GM18519 (cell line): Measurements from ENCODE around the gene SHC4.
A peak's percentile ranks its signal among the peaks of the same experiment; 100 is the strongest.

Experiments used
- ATAC-seq: cut with Tn5 transposase; IDR thresholded peaks from one replicate; pipeline ENCODE4 v1.9.1; 2021; ENCODE audit warnings: mild to moderate bottlenecking, moderate library complexity; ENCODE audit not compliant: unreplicated experiment, low FRiP score

SHC4 gene

GRCh38 chr15:48889925-48890324 lies 73.8 kb downstream of the SHC4 start:
- ATAC-seq, result no peak

GRCh38 chr15:48888836-48889235 lies 74.9 kb downstream of the SHC4 start:
- ATAC-seq, result no peak

- ATAC-seq, result no peak
Observed at GRCh38 chr15:48888191-48888590, 75.5 kb downstream of the SHC4 start.

- no peak for ATAC-seq
Observed at GRCh38 chr15:48887144-48887543, 76.6 kb downstream of the SHC4 start.

- ATAC-seq, result no peak
Observed at GRCh38 chr15:48883699-48884098, 80.0 kb downstream of the SHC4 start.

GRCh38 chr15:48880070-48880634 lies 83.6 kb downstream of the SHC4 start:
- ATAC-seq, result no peak

- ATAC-seq, result peak; percentile 84
Observed at GRCh38 chr15:48877630-48878595, 85.8 kb downstream of the SHC4 start, which contains the start of gene EID1. Gene EID1, plus strand, starts transcription at chr15:48878134. Its CDS starts 43 bp downstream, at chr15:48878177.

GRCh38 chr15:48876057-48876456 lies 87.7 kb downstream of the SHC4 start:
- no peak for ATAC-seq

- ATAC-seq, result no peak
Observed at GRCh38 chr15:48875241-48875960, 88.3 kb downstream of the SHC4 start.

- ATAC-seq, result no peak
Observed at GRCh38 chr15:48872632-48873031, 91.1 kb downstream of the SHC4 start.

- no peak for ATAC-seq
Observed at GRCh38 chr15:48871542-48871941, 92.2 kb downstream of the SHC4 start.

GRCh38 chr15:48869966-48870365 lies 93.8 kb downstream of the SHC4 start:
- no peak for ATAC-seq

- ATAC-seq, result no peak
Observed at GRCh38 chr15:48868536-48868935, 95.2 kb downstream of the SHC4 start.

GRCh38 chr15:48868023-48868422 lies 95.7 kb downstream of the SHC4 start:
- no peak for ATAC-seq

- ATAC-seq, result no peak
Observed at GRCh38 chr15:48866141-48866563, 97.6 kb downstream of the SHC4 start.

GRCh38 chr15:48865370-48866079 lies 98.2 kb downstream of the SHC4 start:
- no peak for ATAC-seq

GRCh38 chr15:48862705-48863104 lies 101.0 kb downstream of the SHC4 start:
- ATAC-seq, result no peak

GRCh38 chr15:48861813-48862431 lies 101.8 kb downstream of the SHC4 start:
- no peak for ATAC-seq

GRCh38 chr15:48859426-48859825 lies 104.3 kb downstream of the SHC4 start:
- no peak for ATAC-seq

- ATAC-seq, result no peak
Observed at GRCh38 chr15:48858401-48858800, 105.3 kb downstream of the SHC4 start.
